GM18499 (cell line): ENCODE data around the gene SLC9A8.
"Not testable (repeated sequence)": the region's sequence is repeated elsewhere in the genome, so short reads cannot be mapped to it uniquely, and the experiment has no call there.

Source experiments
- ATAC-seq: cut with Tn5 transposase; IDR thresholded peaks from one replicate; pipeline ENCODE4 v1.9.1; 2021; ENCODE audit warnings: moderate number of reproducible peaks; ENCODE audit not compliant: insufficient read depth, unreplicated experiment

Gene SLC9A8

GRCh38 chr20:49843770-49844380 lies 31.2 kb downstream of the SLC9A8 start:
- ATAC-seq, result no peak

GRCh38 chr20:49845060-49845459 lies 32.4 kb downstream of the SLC9A8 start:
- no peak for ATAC-seq

DNA sequence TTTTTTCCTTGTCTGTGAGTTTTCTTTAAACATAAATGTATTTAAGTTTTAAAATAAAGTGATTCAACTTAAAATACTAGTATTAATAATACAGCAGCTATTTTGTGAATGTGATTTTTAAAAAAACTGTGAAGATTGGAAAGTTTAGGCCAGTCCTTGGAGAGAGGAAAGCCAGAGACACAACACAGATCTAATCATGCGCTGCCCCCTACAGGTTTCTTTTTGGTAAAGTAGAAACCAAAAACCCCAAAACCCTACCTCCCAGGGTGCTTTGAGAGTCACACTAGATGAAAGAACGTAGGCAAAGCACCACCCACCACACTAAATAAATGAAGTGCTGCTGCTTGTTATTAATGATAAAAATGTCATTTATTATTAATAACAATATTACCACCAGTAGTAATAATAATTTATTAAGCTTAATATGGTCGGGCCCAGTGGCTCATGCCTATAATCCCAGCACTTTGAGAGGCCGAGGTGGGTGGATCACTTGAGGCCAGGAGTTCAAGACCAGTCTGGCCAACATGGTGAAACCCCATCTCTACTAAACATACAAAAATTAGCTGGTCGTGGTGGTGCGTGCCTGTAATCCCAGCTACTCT lies 33.7 kb downstream of the SLC9A8 start:
- ATAC-seq, result no peak

- ATAC-seq, result no peak
Observed at GRCh38 chr20:49850463-49851230, 38.0 kb downstream of the SLC9A8 start.

DNA sequence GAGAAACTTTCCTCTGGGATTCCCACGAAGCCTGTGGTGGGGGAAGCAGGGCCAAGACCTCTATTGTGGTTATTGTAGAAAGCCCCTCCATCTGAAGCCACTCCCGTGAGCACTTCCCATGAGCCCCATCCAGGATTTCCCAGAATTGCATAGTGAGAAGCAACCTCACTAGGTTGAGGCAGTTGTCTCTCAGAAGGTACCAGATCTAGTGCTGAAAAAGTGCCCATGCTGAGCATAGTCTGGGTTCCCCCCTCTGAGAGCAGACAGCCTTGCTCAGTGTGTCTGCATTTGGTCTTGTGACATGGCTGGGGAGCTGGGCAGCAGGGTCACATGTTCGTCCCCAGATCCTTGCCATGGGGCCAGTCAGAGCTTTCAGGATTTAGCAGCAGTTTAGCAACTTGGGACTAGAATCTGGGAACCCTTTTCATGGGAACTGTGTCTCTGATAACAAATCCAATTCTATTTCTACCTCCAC lies 38.6 kb downstream of the SLC9A8 start:
- ATAC-seq, result no peak

GRCh38 chr20:49851991-49852390 lies 39.4 kb downstream of the SLC9A8 start:
- ATAC-seq, result no peak

- ATAC-seq, result no peak
Observed at GRCh38 chr20:49852522-49853080, 40.0 kb downstream of the SLC9A8 start.

- ATAC-seq, result no peak
Observed at GRCh38 chr20:49853640-49854039, 41.0 kb downstream of the SLC9A8 start.

GRCh38 chr20:49854190-49854875 lies 41.7 kb downstream of the SLC9A8 start:
- ATAC-seq, result no peak

DNA sequence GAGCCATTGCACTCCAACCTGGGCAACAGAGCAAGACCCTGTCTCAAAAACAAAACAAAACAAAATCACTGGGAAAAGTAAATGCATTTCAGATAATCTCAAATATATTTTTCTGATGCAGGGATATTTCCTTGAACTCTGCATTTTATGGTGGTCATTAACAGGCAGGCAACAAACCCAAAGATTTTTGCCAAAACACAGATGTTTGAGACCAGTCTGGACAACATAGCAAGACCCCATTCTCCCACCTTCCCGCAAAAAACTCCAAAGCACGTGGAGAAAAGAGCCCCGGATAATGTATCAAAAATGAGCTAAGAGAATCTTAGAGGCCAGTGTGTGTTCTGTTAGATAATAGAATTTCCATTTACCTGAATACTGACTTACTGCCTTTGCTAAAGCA lies 44.3 kb downstream of the SLC9A8 start:
- ATAC-seq, result no peak

- no peak for ATAC-seq
Observed at GRCh38 chr20:49858076-49858585, 45.5 kb downstream of the SLC9A8 start.

DNA sequence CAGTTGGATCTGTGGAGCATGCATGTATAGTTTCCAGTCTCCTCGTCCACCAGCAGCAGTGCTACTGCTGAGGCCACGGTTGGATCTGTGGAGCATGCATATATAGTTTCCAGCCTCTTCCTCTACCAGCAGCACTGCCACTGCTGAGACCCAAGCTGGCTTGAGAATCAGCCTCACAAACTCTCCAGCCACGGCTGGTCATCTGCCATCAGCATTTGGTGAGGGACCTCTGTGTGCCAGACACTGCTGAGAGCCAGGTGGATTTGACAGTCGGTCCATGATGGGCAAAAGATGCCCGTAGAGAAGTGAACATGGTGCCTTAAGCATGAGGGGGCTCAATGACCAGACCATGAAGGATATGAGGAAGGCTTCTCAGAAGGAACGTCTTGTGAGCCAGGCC lies 46.4 kb downstream of the SLC9A8 start:
- no peak for ATAC-seq

GRCh38 chr20:49859807-49860206 lies 47.2 kb downstream of the SLC9A8 start:
- no peak for ATAC-seq

- not testable (repeated sequence) for ATAC-seq
Observed at GRCh38 chr20:49861232-49861631, 48.6 kb downstream of the SLC9A8 start.

DNA sequence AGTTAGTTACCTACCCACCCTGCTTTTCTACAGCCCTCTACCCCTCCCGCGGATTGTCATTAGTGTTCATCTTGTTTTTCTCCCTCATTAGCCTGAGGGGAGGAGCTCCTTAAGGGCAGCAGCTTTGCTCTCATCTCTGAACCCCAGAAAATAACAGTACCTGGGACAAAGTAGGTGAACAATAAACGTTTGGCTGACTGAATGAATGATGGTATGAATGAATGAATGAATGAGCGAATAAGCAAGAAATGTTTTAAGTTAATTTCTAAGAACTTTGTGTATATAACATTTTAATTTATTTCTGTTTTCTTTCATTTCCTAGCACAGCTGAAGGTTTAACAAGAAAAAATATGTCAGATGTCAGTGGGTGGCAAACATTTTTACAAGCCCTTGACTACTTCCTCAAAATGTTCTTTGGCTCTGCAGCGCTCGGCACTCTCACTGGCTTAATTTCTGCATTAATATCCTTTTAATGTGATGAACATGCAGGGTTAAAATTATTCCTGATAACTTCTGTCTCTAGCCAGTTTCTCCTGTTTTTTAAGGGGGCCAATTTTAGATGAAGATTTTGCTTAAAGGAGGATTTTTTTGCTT lies 50.1 kb downstream of the SLC9A8 start:
- no peak for ATAC-seq

DNA sequence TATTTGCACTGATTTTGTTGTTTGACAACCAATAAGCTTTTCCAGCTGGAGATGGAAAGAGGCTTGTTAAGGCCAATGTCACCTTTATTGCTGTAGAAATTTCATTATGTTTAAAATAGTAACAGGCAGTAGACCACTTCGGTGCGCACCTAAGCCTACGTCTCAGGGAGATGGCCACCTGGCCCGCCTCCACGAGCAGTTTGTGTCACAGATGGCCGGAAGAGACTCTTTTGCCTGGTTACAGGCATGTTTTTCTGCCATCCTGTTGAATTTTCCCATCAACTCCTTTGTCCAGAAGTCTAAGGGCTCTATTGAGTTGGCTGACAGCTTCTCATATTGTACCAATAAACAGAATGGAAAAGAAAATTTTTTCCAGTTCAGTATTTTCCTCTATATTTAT lies 51.0 kb downstream of the SLC9A8 start:
- ATAC-seq, result no peak

GRCh38 chr20:49865559-49865958 lies 52.9 kb downstream of the SLC9A8 start:
- ATAC-seq, result no peak

DNA sequence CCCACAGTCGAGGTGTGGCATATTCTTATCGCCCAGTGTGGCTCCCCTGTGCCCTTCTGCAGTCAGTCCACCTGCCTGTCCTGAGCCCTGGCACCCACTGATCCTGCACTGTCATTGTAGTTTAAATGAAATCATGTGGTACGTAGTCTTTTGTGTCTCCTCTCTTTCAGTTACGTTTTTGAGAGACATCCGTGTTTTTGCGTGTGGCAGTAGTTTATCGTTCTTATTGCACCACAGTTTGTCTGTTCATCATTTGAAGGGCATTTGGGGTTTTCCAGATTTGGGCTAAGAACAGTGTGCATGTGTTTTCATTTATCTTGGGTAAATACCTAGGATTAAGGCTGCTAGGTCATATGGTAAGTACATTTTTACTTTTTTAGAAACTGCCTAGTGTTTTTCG lies 53.4 kb downstream of the SLC9A8 start:
- no peak for ATAC-seq

GRCh38 chr20:49867453-49868215 lies 55.0 kb downstream of the SLC9A8 start:
- no peak for ATAC-seq
